ENCODE measurements around the gene TRABD2B.

DNA sequence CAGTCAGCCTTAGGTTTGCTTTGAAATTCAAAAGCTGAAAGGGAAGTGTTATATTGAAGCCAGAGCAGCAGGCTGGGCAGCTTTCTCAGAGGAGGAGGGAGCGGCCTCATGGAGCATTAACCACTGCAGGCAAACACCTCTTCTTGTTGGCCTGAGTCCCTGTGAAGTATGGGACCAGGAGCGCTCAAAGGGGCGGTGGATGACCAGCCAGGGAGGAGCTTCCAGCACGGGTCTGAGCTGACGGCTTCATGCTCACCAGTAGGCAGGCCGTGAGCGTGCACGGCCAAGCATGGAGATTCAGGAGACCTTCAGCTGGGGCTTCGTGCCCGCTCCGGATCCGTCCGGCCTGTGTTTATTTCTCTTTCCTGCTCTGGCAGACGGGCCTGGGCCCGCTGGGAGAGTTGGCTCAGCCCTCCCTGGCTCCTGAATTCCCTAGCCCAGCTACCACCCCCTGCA, 245.2 kb downstream of the TRABD2B start:
- TF ChIP-seq CTCF (IDR thresholded peaks at IDR 0.05; ENCODE audit: insufficient read depth, low read depth, low read length): no peak
- TF ChIP-seq EZH2 (IDR thresholded peaks at IDR 0.05; ENCODE audit: insufficient read depth, low read length): no peak
